ENCODE data around the gene CZIB.
A peak's percentile ranks its signal among the peaks of the same experiment; 100 is the strongest.

The CZIB gene

GRCh38 chr1:53183095-53183990, 37.1 kb downstream of the CZIB start:
- TF ChIP-seq CTCF (IDR thresholded peaks at IDR 0.05; ENCODE audit: borderline replicate concordance, control extremely low read depth, extremely low read depth, insufficient read depth, missing control alignments): no peak
- in situ Hi-C loops (cut with MboI; ENCODE audit: low sequenced_read_pairs, unreplicated experiment): loop anchor here (25.0 kb wide), 2 partner anchors 271 to 471 kb away; partner anchors contain the start of gene ECHDC2
- no peak for DNase-seq (ENCODE audit: low spot score)

GRCh38 chr1:53182716-53183094, 37.7 kb downstream of the CZIB start:
- DNase-seq (ENCODE audit: low spot score): no peak
- no peak for TF ChIP-seq CTCF (IDR thresholded peaks at IDR 0.05; ENCODE audit: borderline replicate concordance, control extremely low read depth, extremely low read depth, insufficient read depth, missing control alignments)
- in situ Hi-C loops (cut with MboI; ENCODE audit: low sequenced_read_pairs, unreplicated experiment): loop anchor here (25.0 kb wide), 2 partner anchors 270 to 470 kb away; partner anchors contain the start of gene ECHDC2

GRCh38 chr1:53182111-53182593, 38.3 kb downstream of the CZIB start:
- peak; percentile 72 for TF ChIP-seq CTCF (IDR thresholded peaks at IDR 0.05; ENCODE audit: borderline replicate concordance, control extremely low read depth, extremely low read depth, insufficient read depth, missing control alignments)
- DNase-seq (ENCODE audit: low spot score): peak; percentile 79
- in situ Hi-C loops (cut with MboI; ENCODE audit: low sequenced_read_pairs, unreplicated experiment): loop anchor here (25.0 kb wide), 2 partner anchors 270 to 470 kb away; partner anchors contain the start of gene ECHDC2

- in situ Hi-C loops (cut with MboI; ENCODE audit: low sequenced_read_pairs, unreplicated experiment): loop anchor here (25.0 kb wide), 2 partner anchors 269 to 469 kb away; partner anchors contain the start of gene ECHDC2
- no peak for TF ChIP-seq CTCF (IDR thresholded peaks at IDR 0.05; ENCODE audit: borderline replicate concordance, control extremely low read depth, extremely low read depth, insufficient read depth, missing control alignments)
- no peak for DNase-seq (ENCODE audit: low spot score)
These were observed 39.5 kb downstream of the CZIB start for GRCh38 chr1:53180951-53181350.

- in situ Hi-C loops (cut with MboI; ENCODE audit: low sequenced_read_pairs, unreplicated experiment): loop anchor here (25.0 kb wide), 2 partner anchors 268 to 468 kb away; partner anchors contain the start of gene ECHDC2
- DNase-seq (ENCODE audit: low spot score): no peak
- TF ChIP-seq CTCF (IDR thresholded peaks at IDR 0.05; ENCODE audit: borderline replicate concordance, control extremely low read depth, extremely low read depth, insufficient read depth, missing control alignments): no peak
These were observed 40.2 kb downstream of the CZIB start for GRCh38 chr1:53180226-53180625.

GRCh38 chr1:53176452-53177208, 43.8 kb downstream of the CZIB start:
- TF ChIP-seq CTCF (IDR thresholded peaks at IDR 0.05; ENCODE audit: borderline replicate concordance, control extremely low read depth, extremely low read depth, insufficient read depth, missing control alignments): no peak
- no peak for DNase-seq (ENCODE audit: low spot score)
- in situ Hi-C loops (cut with MboI; ENCODE audit: low sequenced_read_pairs, unreplicated experiment): loop anchor here (25.0 kb wide), 2 partner anchors 264 to 464 kb away; partner anchors contain the start of gene ECHDC2
